Urinary bladder (tissue), 4 donors: ENCODE results near the gene UBE2E2. TPM values are rescaled to one million over a fixed set of nuclear protein-coding genes. Genes with fewer than 3 reads are reported as not detected.

Source experiments
- DNase-seq: peaks from one replicate; pipeline ENCODE4 v3.0.0-alpha.2; 2015; ENCODE audit errors: extremely low spot score
- H3K27ac ChIP-seq: one replicate; pipeline ENCODE4 v1.5.1; 2013; ENCODE audit warnings: low read depth, mild to moderate bottlenecking, moderate library complexity
- H3K36me3 ChIP-seq: one replicate; pipeline ENCODE4 v1.6.1; 2013; ENCODE audit warnings: mild to moderate bottlenecking, moderate library complexity; ENCODE audit not compliant: insufficient read depth
- H3K4me1 ChIP-seq: one replicate; pipeline ENCODE4 v1.6.1; 2013; ENCODE audit warnings: mild to moderate bottlenecking, moderate library complexity; ENCODE audit not compliant: insufficient read depth
- H3K4me3 ChIP-seq: one replicate; pipeline ENCODE4 v1.5.1; 2013; ENCODE audit warnings: low read depth, low read length
- WGBS: extraction: QIAGEN DNeasy Blood & Tissue Kit; methylation state at CpG from one replicate; pipeline ENCODE4 v1.1.7; 2013; 5-methylcytosine and 5-hydroxymethylcytosine counted together
- polyA plus RNA-seq: library from polyadenylated mRNA; stranded (reverse); fragments of 200-250 nt; gene quantifications from one replicate; pipeline ENCODE4 v1.2.3, GENCODE V29; 2013
- total RNA-seq: library from RNA; depleted of rRNA; stranded (reverse); fragments of >200 nt; gene quantifications from one replicate; pipeline ENCODE4 v1.2.3, GENCODE V29; 2014
- donor health status: healthy with polysubstance abuse.
- donor health status: healthy.

Gene UBE2E2
- total and polyA plus RNA-seq, 2 donors, result 36.3 to 120 TPM

DNA sequence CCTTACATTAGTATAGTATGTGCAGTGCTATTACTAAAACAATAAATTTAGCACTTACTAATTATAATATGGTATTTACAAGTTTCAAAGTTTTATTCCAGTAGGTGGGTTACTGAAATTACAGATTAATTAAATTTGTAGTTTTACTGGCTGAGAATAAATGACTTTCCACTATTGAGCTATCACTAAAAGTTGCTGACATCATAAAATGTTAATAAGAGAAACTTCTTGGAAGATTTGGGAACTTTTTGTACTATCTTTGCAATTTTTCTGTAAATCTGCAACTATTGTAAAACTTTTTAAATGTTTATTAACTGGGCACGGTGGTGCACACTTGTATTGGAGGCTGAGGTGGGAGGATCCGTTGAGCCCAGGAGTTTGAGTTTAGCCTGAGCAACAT lies 247.7 kb downstream of the UBE2E2 start:
- no peak for DNase-seq
- 96% methylated on average over 2 of the region's 2 CpGs for WGBS
- no peak overlapping the region for H3K27ac ChIP-seq
- no peaks in the 10 kb centered on the region for H3K4me1 ChIP-seq
- no peak overlapping the region for H3K4me3 ChIP-seq
- H3K36me3 ChIP-seq, result no peaks in the 10 kb centered on the region

DNA sequence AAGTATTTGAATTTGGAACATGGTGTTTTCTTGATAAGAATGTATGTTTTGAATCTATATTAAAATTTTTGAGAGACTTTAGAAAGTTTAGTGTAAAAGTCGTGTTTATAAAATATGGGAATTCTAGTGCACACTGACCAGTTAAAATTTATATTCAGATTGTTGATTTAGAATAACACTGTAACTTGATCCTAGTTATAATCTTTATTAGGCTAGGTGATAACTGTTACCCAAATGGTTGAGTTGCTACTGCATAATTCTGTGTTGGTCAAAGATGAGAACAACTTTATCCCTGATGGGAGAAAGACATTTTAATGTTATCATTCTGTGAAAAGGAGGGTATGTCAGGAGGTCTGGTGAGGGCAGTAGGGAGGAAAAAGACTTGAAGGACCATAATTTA lies 249.3 kb downstream of the UBE2E2 start:
- H3K27ac ChIP-seq, result no peak overlapping the region
- 95% methylated on average over 1 of the region's 1 CpG for WGBS
- H3K4me3 ChIP-seq, result no peak overlapping the region
- no peaks in the 10 kb centered on the region for H3K36me3 ChIP-seq
- H3K4me1 ChIP-seq, result no peaks in the 10 kb centered on the region
- no peak for DNase-seq

DNA sequence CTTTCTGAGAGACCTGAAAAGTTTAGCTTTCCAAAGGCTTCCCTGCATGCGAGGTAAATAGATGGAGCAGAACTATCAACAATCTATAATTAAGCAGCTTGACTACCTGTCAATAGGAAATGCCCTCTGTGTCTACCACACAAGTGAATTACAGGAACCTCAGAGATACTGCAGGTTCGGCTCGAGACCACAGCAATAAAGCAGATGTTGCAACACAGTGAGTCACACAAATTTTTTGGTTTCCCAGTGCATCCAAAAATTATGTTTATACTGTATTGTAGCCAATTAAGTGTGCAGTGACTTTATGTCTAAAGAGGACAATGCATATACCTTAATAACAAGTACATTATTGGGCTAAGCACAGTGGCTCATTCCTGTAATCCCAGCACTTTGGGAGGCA lies 252.0 kb downstream of the UBE2E2 start:
- Histone ChIP-seq H3K27ac (no peak overlapping the region), H3K36me3 (no peaks in the 10 kb centered on the region), H3K4me3 (no peak overlapping the region), H3K4me1 (no peaks in the 10 kb centered on the region)
- WGBS, result 47% methylated on average over 3 of the region's 3 CpGs
- no peak for DNase-seq

DNA sequence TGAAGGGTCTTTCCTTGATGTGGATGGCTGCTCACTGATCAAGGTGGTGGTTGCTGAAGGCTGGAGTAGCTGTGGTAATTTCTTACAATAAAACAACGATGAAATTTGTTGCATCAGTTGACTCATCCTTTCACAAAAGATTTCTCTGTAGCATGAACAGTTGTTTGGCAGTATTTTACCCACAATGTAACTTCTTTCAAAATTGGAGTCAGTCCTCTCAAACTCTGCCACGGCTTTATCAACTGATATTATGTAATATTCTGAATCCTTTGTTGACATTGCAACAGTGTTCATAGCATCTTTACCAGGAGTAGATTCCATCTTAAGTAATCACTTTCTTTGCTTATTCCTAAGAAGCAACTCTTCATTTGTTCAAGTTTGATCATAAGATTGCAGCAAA lies 252.6 kb downstream of the UBE2E2 start:
- WGBS, result 62% methylated on average over 2 of the region's 2 CpGs
- Histone ChIP-seq H3K27ac (no peak overlapping the region), H3K36me3 (no peaks in the 10 kb centered on the region), H3K4me1 (no peaks in the 10 kb centered on the region), H3K4me3 (no peak overlapping the region)
- no peak for DNase-seq

DNA sequence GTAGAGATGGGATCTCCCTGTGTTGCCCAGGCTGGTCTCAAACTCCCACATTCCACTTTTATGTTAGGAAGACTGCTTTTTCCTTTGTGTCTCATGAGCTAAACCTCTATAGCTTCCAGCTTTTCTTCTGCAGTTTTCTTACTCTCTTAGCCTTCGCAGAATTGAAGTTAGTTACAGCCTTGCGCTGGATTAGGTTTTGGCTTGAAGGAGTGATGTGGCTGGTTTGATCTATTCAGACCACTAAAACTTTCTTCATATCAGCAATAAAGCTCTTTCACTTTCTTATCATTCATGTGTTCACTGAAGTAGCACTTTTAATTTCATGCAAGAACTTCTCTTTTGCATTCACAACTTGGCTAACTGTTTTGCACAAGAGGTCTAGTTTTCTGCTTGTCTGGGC lies 254.6 kb downstream of the UBE2E2 start:
- Histone ChIP-seq H3K27ac (no peak overlapping the region), H3K36me3 (no peaks in the 10 kb centered on the region), H3K4me3 (no peak overlapping the region), H3K4me1 (no peaks in the 10 kb centered on the region)
- DNase-seq, result no peak
- 96% methylated on average over 2 of the region's 2 CpGs for WGBS

DNA sequence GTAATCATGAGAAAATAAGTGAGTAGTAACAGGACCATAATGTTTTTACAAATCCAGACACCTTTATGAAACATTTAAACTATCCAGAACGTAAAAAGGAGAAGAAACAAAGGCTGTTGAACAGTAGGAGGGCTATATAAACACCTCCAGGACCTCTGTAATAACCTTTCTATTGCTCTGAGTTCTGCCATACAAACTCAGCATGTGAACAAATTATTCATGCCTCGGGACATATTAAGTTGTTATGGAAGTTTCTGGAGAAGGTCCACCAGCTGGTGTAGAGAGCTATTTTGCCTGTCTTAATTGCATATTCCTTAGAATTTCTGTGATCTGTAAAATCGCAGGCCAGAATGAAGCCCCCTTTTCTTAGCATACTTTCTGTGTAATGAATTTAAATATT lies 256.3 kb downstream of the UBE2E2 start:
- Histone ChIP-seq H3K27ac (no peak overlapping the region), H3K36me3 (no peaks in the 10 kb centered on the region), H3K4me3 (no peak overlapping the region), H3K4me1 (no peaks in the 10 kb centered on the region)
- WGBS, result 74% methylated on average over 3 of the region's 3 CpGs
- no peak for DNase-seq

DNA sequence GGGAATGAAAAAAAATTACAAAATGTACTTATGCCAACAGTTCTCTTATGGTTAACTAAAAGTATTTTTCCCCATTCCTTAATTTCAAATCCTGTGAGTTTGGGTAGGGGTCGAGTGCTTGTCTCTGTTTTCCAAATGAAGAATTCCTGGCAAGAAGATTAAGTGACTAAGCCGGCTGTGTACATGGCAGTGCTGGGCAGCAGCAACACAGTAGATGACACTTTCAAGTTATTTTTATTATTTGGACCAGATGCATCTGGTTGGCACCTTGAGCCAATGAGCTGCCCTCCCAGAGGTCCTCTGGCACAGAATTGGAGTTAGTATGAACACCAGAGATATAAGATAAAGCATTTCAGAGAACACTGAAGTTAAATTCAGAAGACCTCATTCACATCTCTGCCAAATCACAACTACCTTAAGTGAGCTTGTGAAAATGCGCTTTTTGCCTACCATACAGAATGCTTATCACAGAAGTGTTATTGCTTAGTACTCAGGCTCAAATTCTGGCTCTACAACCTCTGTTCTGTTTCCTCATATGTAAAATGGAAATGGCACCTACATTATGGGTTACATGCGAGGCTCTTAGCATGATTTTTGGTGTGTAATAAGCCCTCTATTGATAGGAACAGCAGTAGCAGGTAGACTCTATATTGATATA lies 256.9 kb downstream of the UBE2E2 start:
- Histone ChIP-seq H3K36me3 (no peaks in the 10 kb centered on the region), H3K4me1 (no peaks in the 10 kb centered on the region), H3K27ac (no peak overlapping the region), H3K4me3 (no peak overlapping the region)
- WGBS, result 73% methylated on average over 4 of the region's 4 CpGs
- no peak for DNase-seq

DNA sequence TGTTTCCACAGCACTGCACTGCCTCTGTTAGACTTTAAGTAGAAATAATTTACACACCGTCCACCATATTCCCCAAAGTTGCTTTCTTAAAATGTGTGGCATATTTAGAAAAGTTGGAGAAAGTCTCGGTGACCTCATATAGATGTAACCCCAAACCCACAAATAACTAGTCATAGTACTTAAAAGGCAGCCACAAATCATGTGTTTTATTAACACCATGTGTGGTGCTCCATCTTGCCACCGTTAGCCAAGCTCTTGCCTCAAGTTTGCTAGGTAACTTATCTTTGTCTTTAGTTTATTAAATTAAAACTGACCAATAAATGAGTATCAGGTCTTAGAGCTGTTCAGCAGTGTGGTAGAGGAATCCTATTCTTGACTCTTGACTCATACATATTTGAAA lies 257.9 kb downstream of the UBE2E2 start:
- Histone ChIP-seq H3K36me3 (no peaks in the 10 kb centered on the region), H3K27ac (no peak overlapping the region), H3K4me1 (no peaks in the 10 kb centered on the region), H3K4me3 (no peak overlapping the region)
- WGBS, result 96% methylated on average over 3 of the region's 3 CpGs
- DNase-seq, result no peak

DNA sequence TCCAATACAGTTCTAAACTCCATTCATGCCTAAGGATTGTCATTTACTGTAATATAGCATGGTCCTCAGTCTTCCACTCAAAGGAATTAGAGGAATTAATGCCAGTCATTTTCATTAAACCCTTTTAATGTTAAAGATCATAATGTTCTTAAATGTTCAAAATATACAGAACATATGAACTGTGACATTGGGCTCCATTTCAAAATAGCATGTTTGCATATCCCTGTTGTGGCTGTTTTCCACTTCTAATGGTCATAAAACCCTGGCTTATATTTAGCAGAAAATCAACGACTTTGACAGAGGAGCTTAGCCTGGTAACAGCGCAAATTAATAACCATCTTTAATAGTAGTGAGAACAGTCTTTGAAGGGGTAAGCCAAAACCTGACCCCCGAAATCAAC lies 260.7 kb downstream of the UBE2E2 start:
- WGBS, result 80% methylated on average over 3 of the region's 3 CpGs
- no peak overlapping the region for H3K4me3 ChIP-seq
- H3K27ac ChIP-seq, result no peak overlapping the region
- no peak for DNase-seq
- no peaks in the 10 kb centered on the region for H3K36me3 ChIP-seq
- no peaks in the 10 kb centered on the region for H3K4me1 ChIP-seq

DNA sequence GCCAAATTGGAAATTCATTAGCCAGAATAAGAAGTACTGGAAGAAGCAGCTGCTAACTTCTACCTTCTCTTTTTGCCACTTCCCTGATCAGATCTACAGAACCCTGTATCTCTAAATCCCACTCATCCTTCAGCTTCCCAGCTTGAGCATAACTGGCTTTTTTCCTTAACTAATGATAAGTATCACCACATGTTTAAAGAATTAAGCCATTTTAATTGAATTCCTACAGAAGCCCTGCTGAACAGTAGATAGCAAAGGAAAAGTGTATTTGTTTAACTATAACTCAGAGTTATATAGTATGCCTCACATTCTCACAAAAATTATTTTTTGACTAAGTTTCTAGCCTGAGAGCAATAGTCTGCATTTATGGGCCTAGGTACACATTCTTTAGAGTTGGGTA lies 262.4 kb downstream of the UBE2E2 start:
- Histone ChIP-seq H3K36me3 (no peaks in the 10 kb centered on the region), H3K27ac (no peak overlapping the region), H3K4me1 (no peaks in the 10 kb centered on the region), H3K4me3 (no peak overlapping the region)
- no peak for DNase-seq

DNA sequence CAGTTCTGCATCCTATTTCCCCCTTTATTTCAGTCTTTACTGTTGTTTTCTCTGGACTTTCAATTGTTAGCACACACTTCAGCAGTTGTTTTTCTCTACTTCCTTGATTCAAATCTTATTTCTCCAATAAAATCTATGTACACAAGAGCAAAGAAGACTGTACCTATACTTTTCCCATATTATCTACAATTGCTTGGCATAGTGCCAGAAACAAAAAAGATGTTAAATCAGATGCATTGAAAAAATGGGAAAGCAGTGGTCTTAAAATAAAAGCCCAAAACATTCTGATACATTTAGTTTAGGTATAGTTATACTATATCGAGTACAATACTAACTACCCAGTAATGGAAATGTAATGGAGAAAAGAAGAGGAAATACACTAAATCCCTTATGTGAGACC lies 265.1 kb downstream of the UBE2E2 start:
- no peak overlapping the region for H3K4me3 ChIP-seq
- 99% methylated on average over 1 of the region's 1 CpG for WGBS
- no peaks in the 10 kb centered on the region for H3K4me1 ChIP-seq
- no peaks in the 10 kb centered on the region for H3K36me3 ChIP-seq
- no peak for DNase-seq
- no peak overlapping the region for H3K27ac ChIP-seq

DNA sequence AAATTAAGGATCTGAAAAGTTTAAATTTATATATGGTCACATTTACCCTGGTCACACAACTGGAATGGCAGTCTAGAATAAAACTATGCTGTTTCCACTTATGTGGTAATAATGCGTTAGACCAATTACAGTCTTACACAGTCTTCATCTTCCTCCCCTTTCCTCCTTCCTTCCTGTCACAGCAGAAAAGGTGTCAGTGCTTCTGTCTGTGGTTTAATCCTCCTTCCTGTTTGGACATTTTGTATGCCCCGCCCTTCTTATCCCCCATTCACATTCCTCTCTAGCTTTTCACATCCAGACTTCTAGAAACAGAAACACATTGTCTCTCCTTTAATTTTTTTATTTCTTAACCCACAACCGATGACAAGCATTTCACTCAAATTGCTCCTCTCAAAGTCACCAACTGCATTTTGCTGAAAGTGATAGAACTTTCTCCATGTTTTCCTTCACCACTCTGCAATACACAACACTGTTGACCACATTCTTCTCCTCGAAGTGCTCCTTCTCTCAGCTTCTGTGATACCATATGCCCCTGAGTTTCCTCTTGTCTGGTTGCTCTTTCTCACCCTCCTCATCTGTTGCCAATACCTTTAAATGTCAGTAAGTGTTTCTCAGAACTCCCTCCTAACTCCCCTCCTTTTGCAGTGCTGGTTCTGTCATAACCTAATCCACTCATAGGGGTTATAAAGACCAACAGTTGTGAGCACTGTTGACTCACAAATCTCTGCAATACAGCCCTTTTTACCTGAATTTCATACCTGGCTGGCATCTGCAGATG lies 271.6 kb downstream of the UBE2E2 start:
- Histone ChIP-seq H3K4me3 (no peak overlapping the region), H3K27ac (no peak overlapping the region), H3K36me3 (no peaks in the 10 kb centered on the region), H3K4me1 (no peaks in the 10 kb centered on the region)
- no peak for DNase-seq
- 90% methylated on average over 4 of the region's 4 CpGs for WGBS

DNA sequence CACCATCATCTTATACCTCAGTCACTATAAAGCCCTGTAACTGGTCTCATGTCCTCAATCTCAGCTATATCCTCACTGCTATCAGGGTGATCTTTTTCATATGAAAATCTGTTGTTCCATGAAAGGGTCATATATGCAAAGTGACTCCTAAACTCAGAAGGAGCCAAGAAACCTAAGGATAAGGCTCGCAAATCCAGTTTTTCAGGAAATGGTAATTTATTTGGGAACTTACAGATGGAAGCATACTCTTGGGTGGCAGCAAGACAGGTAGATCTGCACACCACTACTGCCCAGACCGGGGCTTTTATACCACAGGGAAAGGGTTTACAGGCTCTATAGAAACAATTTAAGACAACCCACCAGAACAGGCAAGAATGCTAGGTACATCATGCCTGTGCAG lies 272.3 kb downstream of the UBE2E2 start:
- no peak overlapping the region for H3K27ac ChIP-seq
- H3K36me3 ChIP-seq, result no peaks in the 10 kb centered on the region
- DNase-seq, result no peak
- H3K4me3 ChIP-seq, result no peak overlapping the region
- H3K4me1 ChIP-seq, result no peaks in the 10 kb centered on the region
- WGBS, result 93% methylated on average over 2 of the region's 2 CpGs

DNA sequence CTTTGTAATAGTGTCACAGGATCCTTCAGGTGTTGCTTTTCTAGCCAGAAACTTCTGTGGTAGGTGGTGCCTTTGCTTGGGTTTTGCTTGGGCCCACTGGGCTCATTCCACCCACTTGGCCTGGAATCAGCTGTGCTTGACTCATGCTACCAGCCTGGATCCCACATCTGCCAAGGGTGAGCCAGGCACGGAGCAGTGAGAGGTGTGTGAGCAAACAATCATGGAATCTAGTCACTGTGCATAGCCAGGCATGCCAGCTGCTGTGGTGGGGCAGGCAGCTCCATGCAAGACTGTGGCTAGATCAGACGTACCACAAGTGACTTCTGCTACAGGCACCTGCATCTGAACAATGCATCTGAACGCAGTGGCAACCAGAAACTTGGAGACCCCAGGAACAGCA lies 275.9 kb downstream of the UBE2E2 start:
- no peaks in the 10 kb centered on the region for H3K36me3 ChIP-seq
- 96% methylated on average over 3 of the region's 3 CpGs for WGBS
- no peak for DNase-seq

More for the DNA sequence above, 275.9 kb downstream of the UBE2E2 start:
- Histone ChIP-seq H3K27ac (no peak overlapping the region), H3K4me1 (no peaks in the 10 kb centered on the region), H3K4me3 (no peak overlapping the region)
